C4-2B (cell line): ENCODE results near the gene CFDP1.

ENCODE experiments used
- H3K27ac ChIP-seq: fragments of 450-650 bp; 2 replicates; pipeline ENCODE4 v1.5.1; 2017
- CTCF ChIP-seq: fragments of 450-650 bp; conservative IDR thresholded peaks from 2 replicates; pipeline ENCODE4 v1.5.1; 2017; ENCODE audit warnings: mild to moderate bottlenecking
- ZFX ChIP-seq: fragments of 450-650 bp; IDR thresholded peaks from 2 replicates; pipeline ENCODE4 v1.6.1; 2017

The CFDP1 gene

GRCh38 chr16:75354170-75354569 lies 79.1 kb downstream of the CFDP1 start:
- TF ChIP-seq CTCF (no peak), ZFX (no peak)

GRCh38 chr16:75351183-75351582 lies 82.1 kb downstream of the CFDP1 start:
- no peak overlapping the region for H3K27ac ChIP-seq
- no peak for TF ChIP-seq CTCF
- no peak for TF ChIP-seq ZFX

More at GRCh38 chr16:75354170-75354569, 79.1 kb downstream of the CFDP1 start:
- H3K27ac ChIP-seq = no peak overlapping the region

DNA sequence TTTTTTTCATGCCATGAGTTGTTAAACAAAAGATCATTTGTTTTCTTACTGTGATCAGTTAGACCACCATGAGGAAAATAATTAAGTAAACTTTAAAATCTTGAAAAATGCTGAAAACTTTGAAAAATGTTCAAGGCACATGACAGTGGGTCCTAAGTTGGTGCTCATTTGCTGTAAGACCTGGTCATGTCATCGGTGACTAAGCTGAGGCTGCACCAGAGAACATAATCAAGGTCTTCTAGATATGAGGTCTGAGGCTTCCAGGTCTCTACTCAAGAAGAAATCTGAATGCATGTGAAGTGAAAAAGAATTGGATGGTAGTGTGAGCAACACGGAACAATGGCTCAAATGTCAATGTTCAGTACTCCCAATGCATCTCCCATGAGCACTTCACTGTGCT lies 87.6 kb downstream of the CFDP1 start:
- no peak for TF ChIP-seq CTCF
- no peak for TF ChIP-seq ZFX

DNA sequence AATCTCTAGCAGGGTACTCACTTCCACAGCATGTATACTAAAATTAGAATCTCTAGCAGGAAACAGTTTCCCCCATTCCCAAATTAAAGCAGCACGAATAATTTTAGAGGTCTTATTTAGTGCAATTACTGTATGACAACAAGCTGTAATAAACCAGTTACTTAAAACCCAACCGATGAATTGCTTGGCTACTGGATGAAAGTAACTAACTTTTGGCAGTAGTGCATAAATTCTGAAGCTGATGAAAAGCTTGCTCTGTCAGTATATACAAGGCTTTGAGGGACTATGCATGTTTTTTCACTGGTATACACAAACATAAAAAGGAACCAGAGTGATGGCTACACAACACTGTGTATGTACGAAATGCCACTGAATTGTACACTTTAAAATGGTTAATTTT lies 89.4 kb downstream of the CFDP1 start:
- TF ChIP-seq ZFX (no peak), CTCF (no peak)
- H3K27ac ChIP-seq = no peak overlapping the region

More for the DNA sequence above, 87.6 kb downstream of the CFDP1 start:
- no peak overlapping the region for H3K27ac ChIP-seq

DNA sequence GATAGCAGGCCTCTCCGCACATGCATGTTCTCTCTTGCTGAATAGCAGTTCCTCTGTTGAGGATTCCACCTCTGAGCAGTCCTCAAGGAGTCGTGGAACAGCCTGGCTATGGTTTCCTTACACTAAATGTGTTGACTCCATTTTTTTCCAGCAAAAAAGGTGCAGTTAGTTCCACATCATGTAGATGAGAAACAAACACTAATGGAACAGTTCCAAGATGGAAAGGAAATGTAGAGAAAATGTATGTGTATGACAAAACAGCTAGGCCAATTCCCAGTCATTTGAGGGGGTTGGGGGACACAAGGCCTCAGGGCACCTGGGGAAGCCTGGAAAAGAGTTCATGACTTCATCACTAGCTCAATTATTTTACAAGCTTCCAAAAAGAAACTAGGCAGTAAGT lies 90.0 kb downstream of the CFDP1 start:
- H3K27ac ChIP-seq = no peak overlapping the region
- TF ChIP-seq CTCF = no peak
- TF ChIP-seq ZFX = no peak

GRCh38 chr16:75342308-75342811 lies 90.9 kb downstream of the CFDP1 start:
- H3K27ac ChIP-seq = no peak overlapping the region; the same call in 1 of the 2 replicates
- no peak for TF ChIP-seq ZFX
- TF ChIP-seq CTCF = no peak

DNA sequence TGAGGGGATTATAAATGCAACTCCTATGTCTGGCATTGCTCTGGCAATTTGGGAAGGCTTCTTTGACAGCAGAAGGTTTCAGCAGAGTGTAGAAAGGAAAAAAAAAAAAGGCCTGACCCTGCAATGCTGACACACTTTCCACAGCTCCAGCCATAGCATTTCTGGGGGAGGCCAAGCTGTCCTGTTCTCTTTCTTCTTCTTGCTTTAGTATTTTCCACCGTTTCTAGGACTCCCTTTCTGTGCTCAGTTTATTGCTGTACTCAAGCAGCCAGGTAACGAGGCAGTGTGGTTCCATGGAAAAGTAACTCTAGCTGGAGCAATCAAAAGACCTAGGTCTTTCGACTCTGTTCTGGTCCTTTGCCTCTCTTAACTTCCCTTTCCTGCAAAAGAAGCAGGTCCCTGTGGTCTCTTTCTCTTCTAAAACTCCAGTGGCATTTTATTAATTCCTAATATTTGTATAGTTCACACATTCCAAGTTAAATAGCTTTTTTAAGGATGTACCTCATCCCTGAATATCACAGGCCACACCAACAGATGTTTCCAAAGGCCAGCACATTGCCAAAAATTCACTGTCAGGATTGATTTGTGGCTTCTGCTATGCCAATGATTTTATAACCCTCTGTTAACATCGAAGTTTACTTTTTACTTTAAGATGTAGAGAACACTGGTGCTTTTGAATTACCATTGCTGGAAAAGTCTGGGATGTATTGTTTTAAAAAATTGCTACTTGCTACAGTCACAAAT lies 91.6 kb downstream of the CFDP1 start:
- H3K27ac ChIP-seq = no peak overlapping the region
- TF ChIP-seq ZFX (no peak), CTCF (no peak)
